HG03066 (cell line): ENCODE data around the gene CDH26.

Experiments
- ATAC-seq: cut with Tn5 transposase; IDR thresholded peaks from one replicate; pipeline ENCODE4 v1.9.1; 2021; ENCODE audit warnings: low read depth; ENCODE audit not compliant: unreplicated experiment

Gene CDH26

GRCh38 chr20:59958123-59958522 lies at the start of gene CDH26:
Gene CDH26, plus strand, starts transcription at chr20:59958423. Its CDS starts 304 bp downstream, at chr20:59958727.
- ATAC-seq: no peak

- no peak for ATAC-seq
These were observed 49.4 kb upstream of the CDH26 start for GRCh38 chr20:59908855-59909254.

GRCh38 chr20:59911041-59911440 lies 47.2 kb upstream of the CDH26 start:
- ATAC-seq: no peak

- ATAC-seq: no peak
These were observed 45.6 kb upstream of the CDH26 start for GRCh38 chr20:59912609-59913008.

GRCh38 chr20:59920944-59921343 lies 37.3 kb upstream of the CDH26 start:
- ATAC-seq: no peak

GRCh38 chr20:59923514-59923913 lies 34.7 kb upstream of the CDH26 start:
- ATAC-seq: no peak

GRCh38 chr20:59925359-59925758 lies 32.9 kb upstream of the CDH26 start:
- no peak for ATAC-seq

- no peak for ATAC-seq
These were observed 32.3 kb upstream of the CDH26 start for GRCh38 chr20:59925899-59926298.

- no peak for ATAC-seq
These were observed 26.5 kb upstream of the CDH26 start for GRCh38 chr20:59931511-59932312.

- no peak for ATAC-seq
These were observed 25.5 kb upstream of the CDH26 start for GRCh38 chr20:59932616-59933295.

GRCh38 chr20:59933296-59933848 lies 24.9 kb upstream of the CDH26 start, which contains the start of gene SYCP2:
Gene SYCP2, minus strand, starts transcription at chr20:59933637. Its CDS starts 11,224 bp downstream, at chr20:59922413.
- no peak for ATAC-seq

- ATAC-seq: peak; percentile 79
These were observed 24.2 kb upstream of the CDH26 start for GRCh38 chr20:59933849-59934585.

GRCh38 chr20:59935457-59936185 lies 22.6 kb upstream of the CDH26 start:
- no peak for ATAC-seq

GRCh38 chr20:59936409-59936808 lies 21.8 kb upstream of the CDH26 start:
- ATAC-seq: no peak

- ATAC-seq: no peak
These were observed 21.1 kb upstream of the CDH26 start for GRCh38 chr20:59937150-59937549.

GRCh38 chr20:59938221-59938620 lies 20.0 kb upstream of the CDH26 start:
- ATAC-seq: no peak

- ATAC-seq: no peak
These were observed 19.5 kb upstream of the CDH26 start for GRCh38 chr20:59938696-59939051.

- ATAC-seq: no peak
These were observed 19.0 kb upstream of the CDH26 start for GRCh38 chr20:59939052-59939878.

GRCh38 chr20:59939879-59940128 lies 18.4 kb upstream of the CDH26 start:
- ATAC-seq: peak; percentile 31
